ENCODE data around the gene SCLY.
"Not testable (repeated sequence)": the region's sequence is repeated elsewhere in the genome, so short reads cannot be mapped to it uniquely, and the experiment has no call there.

Gene SCLY

GRCh38 chr2:238115709-238116108 is 54.9 kb downstream of the SCLY start:
- not testable (repeated sequence) for DNase-seq

GRCh38 chr2:238116298-238117198 is 55.7 kb downstream of the SCLY start:
- DNase-seq = no peak

GRCh38 chr2:238117199-238118154 is 56.7 kb downstream of the SCLY start:
- no peak for DNase-seq

GRCh38 chr2:238119756-238120462 is 59.1 kb downstream of the SCLY start:
- DNase-seq = no peak

- no peak for DNase-seq
Observed at GRCh38 chr2:238120463-238121298, 59.9 kb downstream of the SCLY start.

GRCh38 chr2:238121511-238122286 is 60.9 kb downstream of the SCLY start:
- DNase-seq = no peak

- no peak for DNase-seq
Observed at GRCh38 chr2:238122287-238123217, 61.8 kb downstream of the SCLY start.

GRCh38 chr2:238123218-238123971 is 62.6 kb downstream of the SCLY start:
- DNase-seq = no peak

GRCh38 chr2:238123991-238124470 is 63.2 kb downstream of the SCLY start:
- DNase-seq = no peak

- no peak for DNase-seq
Observed at GRCh38 chr2:238124488-238125126, 63.8 kb downstream of the SCLY start.

GRCh38 chr2:238125127-238125885 is 64.5 kb downstream of the SCLY start:
- DNase-seq = no peak

- no peak for DNase-seq
Observed at GRCh38 chr2:238126338-238126737, 65.5 kb downstream of the SCLY start.

GRCh38 chr2:238126775-238127164 is 66.0 kb downstream of the SCLY start:
- no peak for DNase-seq

- DNase-seq = no peak
Observed at GRCh38 chr2:238127165-238128060, 66.6 kb downstream of the SCLY start.

GRCh38 chr2:238128061-238128440 is 67.2 kb downstream of the SCLY start:
- DNase-seq = no peak

GRCh38 chr2:238128534-238129001 is 67.8 kb downstream of the SCLY start:
- no peak for DNase-seq
